ENCODE measurements around the gene SLC39A2. TPM values are rescaled to one million over a fixed set of nuclear protein-coding genes. Genes with fewer than 3 reads are reported as not detected.
"Not testable (repeated sequence)": the region's sequence is repeated elsewhere in the genome, so short reads cannot be mapped to it uniquely, and the experiment has no call there.

The SLC39A2 gene
- polyA plus RNA-seq, 3 donors from 2014 or later, result not detected

DNA sequence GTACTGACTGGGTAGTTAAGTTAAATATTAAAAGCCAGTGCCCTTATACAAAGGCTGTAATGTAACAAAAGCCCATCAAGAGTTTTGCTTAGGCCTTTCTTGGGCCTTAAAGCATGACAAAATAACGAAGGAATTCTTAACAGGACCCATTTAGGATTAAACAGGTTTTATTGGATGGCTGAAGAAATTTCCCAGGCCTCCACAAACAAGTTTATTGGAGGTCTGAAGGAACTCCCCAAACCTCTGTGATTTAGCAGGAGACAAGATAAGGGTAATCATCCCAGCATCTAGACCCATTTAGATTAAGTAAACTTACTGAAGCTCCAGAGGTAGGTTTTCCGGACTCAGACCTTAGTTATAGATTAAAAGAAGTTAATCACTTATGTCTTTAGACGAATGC is 10.6 kb downstream of the SLC39A2 start:
- not testable (repeated sequence) for H3K36me3 Mint-ChIP-seq; H3K27ac Mint-ChIP-seq; H3K27me3 Mint-ChIP-seq (ENCODE audit: low read depth in 3 of 3); H3K4me1 Mint-ChIP-seq; H3K9me3 Mint-ChIP-seq; H3K4me3 Mint-ChIP-seq; DNase-seq

DNA sequence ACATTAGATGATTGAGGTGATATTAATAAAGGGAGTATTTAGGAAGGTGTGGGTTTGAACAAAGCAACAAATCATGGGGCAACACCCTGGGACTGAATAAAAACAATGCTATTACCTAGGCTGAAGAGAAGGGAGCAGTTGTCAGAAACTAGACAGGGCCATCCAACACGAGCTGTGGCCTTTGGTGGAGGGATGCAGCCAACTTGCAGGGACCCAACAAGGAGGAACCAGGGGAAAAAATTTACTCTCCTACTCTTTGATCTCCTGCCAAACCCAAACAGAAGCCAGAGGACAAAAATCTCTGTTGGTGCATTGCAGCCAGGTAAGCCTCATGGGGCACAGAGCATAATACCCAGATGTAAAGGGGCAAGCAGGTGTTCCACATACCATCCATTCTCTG is 12.0 kb downstream of the SLC39A2 start:
- Mint-ChIP-seq H3K4me1 (no peaks in the 10 kb centered on the region), H3K36me3 (no peaks in the 10 kb centered on the region), H3K9me3 (no peaks in the 10 kb centered on the region), H3K27ac (no peak overlapping the region), H3K27me3 (ENCODE audit: low read depth in 3 of 3) (peaks cover 0 to 4% (median 1%) of the 10 kb centered on the region in 3 donors), H3K4me3 (no peak overlapping the region)
- DNase-seq, result no peak

DNA sequence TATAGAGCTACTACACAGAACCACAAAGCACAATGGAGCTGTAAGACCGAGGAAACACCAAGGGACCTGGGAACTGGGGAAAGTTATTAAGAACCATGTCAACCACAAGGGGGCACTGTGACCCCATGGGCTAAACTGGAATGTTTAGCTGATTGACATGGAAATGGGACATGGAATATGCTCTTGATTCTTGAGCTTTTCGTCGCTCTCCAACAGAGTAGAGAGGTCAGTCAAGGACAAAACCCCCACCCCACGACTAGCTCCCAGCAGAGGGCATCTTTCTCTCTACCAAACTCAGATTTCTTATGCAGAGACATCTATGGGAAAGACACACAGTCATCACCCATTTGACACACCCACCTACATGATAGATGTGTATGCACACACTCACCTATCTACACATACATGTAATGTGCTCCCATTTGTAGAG is 15.7 kb downstream of the SLC39A2 start:
- Mint-ChIP-seq H3K27ac (no peak overlapping the region), H3K9me3 (no peaks in the 10 kb centered on the region), H3K36me3 (peaks cover 4 to 7% (median 5%) of the 10 kb centered on the region in 3 donors), H3K4me1 (no peaks in the 10 kb centered on the region), H3K27me3 (ENCODE audit: low read depth in 3 of 3) (peaks cover 1 to 8% (median 3%) of the 10 kb centered on the region in 3 donors), H3K4me3 (no peak overlapping the region)
- DNase-seq, result peak; percentile 65 to 73 (median 71)

- H3K4me1 Mint-ChIP-seq, result no peaks in the 10 kb centered on the region
- no peak overlapping the region for H3K4me3 Mint-ChIP-seq
- DNase-seq, result no peak
- no peaks in the 10 kb centered on the region for H3K9me3 Mint-ChIP-seq
- no peak overlapping the region for H3K27ac Mint-ChIP-seq
- H3K27me3 Mint-ChIP-seq (ENCODE audit: low read depth in 3 of 3), result peaks cover 1 to 8% (median 3%) of the 10 kb centered on the region in 3 donors
- H3K36me3 Mint-ChIP-seq, result peaks cover 4 to 7% (median 5%) of the 10 kb centered on the region in 3 donors
Measured at GRCh38 chr14:21015312-21015711, 16.2 kb downstream of the SLC39A2 start.

DNA sequence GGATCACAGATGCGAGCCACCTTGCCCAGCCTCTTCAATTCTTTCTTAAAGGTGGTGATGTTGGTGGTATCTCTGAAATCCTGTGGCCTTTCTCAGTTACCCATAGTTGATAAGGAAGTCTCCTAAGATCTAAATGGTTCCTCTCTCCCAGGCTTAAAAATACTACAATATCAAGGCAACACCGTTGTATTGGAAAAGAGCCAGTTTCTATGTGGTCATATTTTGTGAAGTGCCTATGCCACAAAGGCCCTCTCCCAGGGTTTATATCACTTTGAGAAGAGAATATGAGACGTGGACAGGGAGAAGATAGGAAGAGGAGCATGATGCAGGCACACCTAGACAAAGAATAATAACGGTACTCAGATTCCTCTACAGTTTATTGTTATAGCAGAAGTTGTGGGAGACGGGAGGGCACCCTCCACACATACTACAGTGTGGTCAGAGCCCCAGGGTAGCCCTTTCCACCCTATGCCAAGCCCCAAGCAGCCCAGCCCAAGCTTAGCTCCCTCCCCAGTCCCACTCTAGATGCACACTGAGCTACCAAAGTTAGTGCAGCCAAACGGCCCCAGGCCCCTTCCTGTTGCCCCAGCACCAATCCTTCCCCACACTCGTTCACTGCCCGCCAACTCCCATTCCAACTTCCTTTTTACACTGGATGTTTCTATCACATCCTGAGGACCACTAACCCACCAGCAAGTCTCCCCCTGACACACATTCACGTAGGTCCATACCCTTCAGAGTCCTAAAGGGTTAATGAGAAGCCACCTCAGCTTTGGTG is 17.5 kb downstream of the SLC39A2 start:
- peaks cover 1 to 8% (median 3%) of the 10 kb centered on the region in 3 donors for H3K27me3 Mint-ChIP-seq (ENCODE audit: low read depth in 3 of 3)
- H3K27ac Mint-ChIP-seq, result no peak overlapping the region
- no peaks in the 10 kb centered on the region for H3K9me3 Mint-ChIP-seq
- DNase-seq, result no peak
- no peak overlapping the region for H3K4me3 Mint-ChIP-seq
- H3K36me3 Mint-ChIP-seq, result peaks cover 7 to 9% (median 7%) of the 10 kb centered on the region in 3 donors
- no peaks in the 10 kb centered on the region for H3K4me1 Mint-ChIP-seq

- H3K27ac Mint-ChIP-seq, result no peak overlapping the region
- DNase-seq, result no peak
- H3K9me3 Mint-ChIP-seq, result no peaks in the 10 kb centered on the region
- H3K27me3 Mint-ChIP-seq (ENCODE audit: low read depth in 3 of 3), result peaks cover 4 to 9% (median 5%) of the 10 kb centered on the region in 3 donors
- peaks cover 7 to 14% (median 8%) of the 10 kb centered on the region in 3 donors for H3K36me3 Mint-ChIP-seq
- H3K4me3 Mint-ChIP-seq, result no peak overlapping the region
- H3K4me1 Mint-ChIP-seq, result peaks cover 0 to 2% of the 10 kb centered on the region in 2 donors
Measured at GRCh38 chr14:21017528-21018245, 18.6 kb downstream of the SLC39A2 start.

GRCh38 chr14:21018286-21018685 is 19.2 kb downstream of the SLC39A2 start:
- Mint-ChIP-seq H3K27ac (no peak overlapping the region), H3K4me3 (no peak overlapping the region), H3K9me3 (no peaks in the 10 kb centered on the region), H3K27me3 (ENCODE audit: low read depth in 3 of 3) (peaks cover 6 to 9% (median 6%) of the 10 kb centered on the region in 3 donors), H3K4me1 (peaks cover 3 to 8% of the 10 kb centered on the region in 2 donors), H3K36me3 (peaks cover 7 to 18% (median 8%) of the 10 kb centered on the region in 3 donors)
- no peak for DNase-seq

GRCh38 chr14:21018781-21019180 is 19.7 kb downstream of the SLC39A2 start:
- Mint-ChIP-seq H3K27me3 (ENCODE audit: low read depth in 3 of 3) (peaks cover 6 to 9% (median 8%) of the 10 kb centered on the region in 3 donors), H3K4me1 (peaks cover 5 to 11% of the 10 kb centered on the region in 2 donors), H3K36me3 (peaks cover 7 to 18% (median 8%) of the 10 kb centered on the region in 3 donors), H3K9me3 (no peaks in the 10 kb centered on the region), H3K4me3 (no peak overlapping the region), H3K27ac (no peak overlapping the region)
- DNase-seq, result no peak

- peaks cover 7 to 18% (median 8%) of the 10 kb centered on the region in 3 donors for H3K36me3 Mint-ChIP-seq
- peaks cover 8 to 9% (median 9%) of the 10 kb centered on the region in 3 donors for H3K27me3 Mint-ChIP-seq (ENCODE audit: low read depth in 3 of 3)
- no peaks in the 10 kb centered on the region for H3K9me3 Mint-ChIP-seq
- no peak overlapping the region for H3K4me3 Mint-ChIP-seq
- H3K27ac Mint-ChIP-seq, result no peak overlapping the region
- DNase-seq, result no peak
- peaks cover 11 to 17% of the 10 kb centered on the region in 2 donors for H3K4me1 Mint-ChIP-seq
Measured at GRCh38 chr14:21019366-21019765, 20.3 kb downstream of the SLC39A2 start.

DNA sequence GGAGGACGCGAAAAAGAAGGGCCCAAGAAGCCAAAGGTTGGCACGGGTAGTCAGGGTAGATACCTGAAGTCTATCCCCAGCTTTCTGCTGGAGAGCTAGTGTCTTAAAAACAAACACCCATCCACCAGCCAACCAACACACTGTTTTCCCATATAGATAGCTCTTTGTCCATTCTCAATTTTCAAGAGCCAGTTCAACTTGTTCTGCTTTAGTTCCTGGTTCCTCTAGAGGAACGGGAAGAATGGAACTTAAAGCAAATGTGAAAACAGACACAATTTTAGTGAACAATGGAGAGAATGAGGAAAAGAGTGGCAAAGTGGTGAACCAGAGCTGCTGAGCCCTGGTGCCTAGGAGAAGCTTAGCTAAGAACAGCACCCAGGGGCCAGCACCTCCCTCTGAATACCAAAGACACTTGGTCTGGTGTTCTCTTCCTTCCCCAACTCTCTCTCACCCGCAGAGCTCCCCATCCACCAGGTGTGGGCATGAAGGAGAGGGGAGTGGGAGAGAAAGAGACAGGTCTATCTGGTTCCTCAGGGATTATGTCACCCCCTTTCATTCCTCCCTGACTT is 22.0 kb downstream of the SLC39A2 start:
- peaks cover 7 to 11% (median 8%) of the 10 kb centered on the region in 3 donors for H3K27me3 Mint-ChIP-seq (ENCODE audit: low read depth in 3 of 3)
- peaks cover 7 to 18% (median 8%) of the 10 kb centered on the region in 3 donors for H3K36me3 Mint-ChIP-seq
- no peaks in the 10 kb centered on the region for H3K9me3 Mint-ChIP-seq
- DNase-seq, result no peak
- H3K27ac Mint-ChIP-seq, result no peak overlapping the region
- no peak overlapping the region for H3K4me3 Mint-ChIP-seq
- peaks cover 11 to 20% of the 10 kb centered on the region in 2 donors for H3K4me1 Mint-ChIP-seq

- Mint-ChIP-seq H3K4me3 (peak overlapping the region; percentile 13 to 60 (median 53)), H3K9me3 (no peaks in the 10 kb centered on the region), H3K27ac (peak overlapping the region in 1 of 6 donors; percentile 29), H3K27me3 (ENCODE audit: low read depth in 3 of 3) (peaks cover 6 to 11% (median 6%) of the 10 kb centered on the region in 3 donors), H3K36me3 (peaks cover 5 to 18% (median 7%) of the 10 kb centered on the region in 3 donors), H3K4me1 (peaks cover 11 to 20% of the 10 kb centered on the region in 2 donors)
- no peak for DNase-seq
Measured at GRCh38 chr14:21022686-21023085, 23.6 kb downstream of the SLC39A2 start.

- Mint-ChIP-seq H3K36me3 (peaks cover 4 to 18% (median 7%) of the 10 kb centered on the region in 3 donors), H3K27ac (peak overlapping the region in 1 of 6 donors; percentile 29)
Measured at GRCh38 chr14:21023174-21023573, 24.1 kb downstream of the SLC39A2 start.

GRCh38 chr14:21023817-21024584 is 24.9 kb downstream of the SLC39A2 start:
- no peaks in the 10 kb centered on the region for H3K9me3 Mint-ChIP-seq
- H3K36me3 Mint-ChIP-seq, result peaks cover 4 to 18% (median 7%) of the 10 kb centered on the region in 3 donors
- H3K27me3 Mint-ChIP-seq (ENCODE audit: low read depth in 3 of 3), result peaks cover 6 to 11% (median 6%) of the 10 kb centered on the region in 3 donors
- H3K4me1 Mint-ChIP-seq, result peaks cover 11 to 20% of the 10 kb centered on the region in 2 donors
- H3K4me3 Mint-ChIP-seq, result peak overlapping the region; percentile 83 to 93 (median 87)
- DNase-seq, result peak in 2 of 3 donors; percentile 8 to 13
- H3K27ac Mint-ChIP-seq, result peak overlapping the region in 4 of 6 donors; percentile 38 to 59 (median 54)

More at GRCh38 chr14:21023174-21023573, 24.1 kb downstream of the SLC39A2 start:
- Mint-ChIP-seq H3K4me3 (peak overlapping the region; percentile 13 to 89 (median 83)), H3K9me3 (no peaks in the 10 kb centered on the region), H3K4me1 (peaks cover 11 to 20% of the 10 kb centered on the region in 2 donors), H3K27me3 (ENCODE audit: low read depth in 3 of 3) (peaks cover 6 to 11% (median 6%) of the 10 kb centered on the region in 3 donors)
- no peak for DNase-seq
